Neural cell (in vitro differentiated cells): ENCODE results near the gene LYPD6. TPM values are rescaled to one million over a fixed set of nuclear protein-coding genes. Genes with fewer than 3 reads are reported as not detected.

Experiments used
- H2AFZ ChIP-seq: fragments of 200-600, 300-800 bp; sonication (generic), shearing (Covaris generic); 2 replicates; pipeline ENCODE4 v1.6.0; 2014; ENCODE audit warnings: low read depth, mild to moderate bottlenecking, antibody characterized with exemption, low read length, moderate library complexity
- H3F3A ChIP-seq: fragments of 200-600 bp; shearing (Covaris generic); 2 replicates; pipeline ENCODE4 v1.6.1; 2016; ENCODE audit warnings: mild to moderate bottlenecking, moderate library complexity, mixed read lengths, antibody characterized with exemption, low read length; ENCODE audit not compliant: insufficient read depth, poor library complexity, severe bottlenecking
- H3K27ac ChIP-seq: fragments of 200-600, 300-800 bp; sonication (generic), shearing (Covaris generic); 2 replicates; pipeline ENCODE4 v1.5.1; 2014; ENCODE audit warnings: mild to moderate bottlenecking, low read length, moderate library complexity
- H3K27me3 ChIP-seq: fragments of 300-800, 200-600 bp; sonication (generic), shearing (Covaris generic); 2 replicates; pipeline ENCODE4 v1.6.0; 2014; ENCODE audit warnings: mild to moderate bottlenecking, low read depth, low read length, moderate library complexity; ENCODE audit not compliant: insufficient read depth
- H3K36me3 ChIP-seq: fragments of 300-800, 200-600 bp; sonication (generic), shearing (Covaris generic); 2 replicates; pipeline ENCODE4 v1.5.1; 2014; ENCODE audit warnings: mild to moderate bottlenecking, antibody characterized with exemption, low read length, moderate library complexity; ENCODE audit not compliant: insufficient read depth
- H3K4me2 ChIP-seq: fragments of 300-800, 200-600 bp; sonication (generic), shearing (Covaris generic); 2 replicates; pipeline ENCODE4 v1.6.0; 2014; ENCODE audit warnings: mild to moderate bottlenecking, low read length
- H3K4me3 ChIP-seq: fragments of 300-800, 200-600 bp; sonication (generic), shearing (Covaris generic); 2 replicates; pipeline ENCODE4 v1.5.1; 2014; ENCODE audit warnings: mild to moderate bottlenecking, low read length, moderate library complexity
- H3K79me2 ChIP-seq: fragments of 200-600 bp; shearing (Covaris generic); replicated peaks from 2 replicates; pipeline ENCODE4 v1.6.0; 2014; ENCODE audit warnings: mild to moderate bottlenecking, low read length, moderate library complexity; ENCODE audit not compliant: insufficient read depth
- H3K9ac ChIP-seq: fragments of 300-800, 200-600 bp; sonication (generic), shearing (Covaris generic); 2 replicates; pipeline ENCODE4 v1.6.1; 2016; ENCODE audit warnings: mild to moderate bottlenecking, low read length, mixed read lengths
- H3K9me2 ChIP-seq: fragments of 200-600 bp; shearing (Covaris generic); 2 replicates; pipeline ENCODE4 v1.6.1; 2016; ENCODE audit warnings: mild to moderate bottlenecking, low read length, mixed read lengths; ENCODE audit not compliant: insufficient read depth
- H3K9me3 ChIP-seq: fragments of 200-600, 300-800 bp; sonication (generic), shearing (Covaris generic); 2 replicates; pipeline ENCODE4 v1.6.1; 2016; ENCODE audit warnings: mild to moderate bottlenecking, mixed run types, low read length, moderate library complexity, mixed read lengths
- H4K20me1 ChIP-seq: fragments of 200-600 bp; shearing (Covaris generic); 2 replicates; pipeline ENCODE4 v1.6.1; 2016; ENCODE audit warnings: mild to moderate bottlenecking, mixed run types; ENCODE audit not compliant: insufficient read depth
- EP300 ChIP-seq: fragments of 450-650 bp; conservative IDR thresholded peaks from 2 replicates; pipeline ENCODE4 v1.6.1; 2014; ENCODE audit warnings: antibody characterized with exemption, mild to moderate bottlenecking, moderate library complexity; ENCODE audit not compliant: poor library complexity, severe bottlenecking
- EZH2 ChIP-seq: fragments of 200-600, 300-800 bp; shearing (Covaris generic), sonication (generic); IDR thresholded peaks from 2 replicates; pipeline ENCODE4 v1.6.1; 2014; ENCODE audit warnings: antibody characterized with exemption, low read length, borderline replicate concordance, mild to moderate bottlenecking; ENCODE audit not compliant: insufficient read depth, poor library complexity, severe bottlenecking
- MXI1 ChIP-seq: fragments of 450-650 bp; conservative IDR thresholded peaks from 2 replicates; pipeline ENCODE4 v1.6.1; 2014; ENCODE audit warnings: antibody characterized with exemption, mild to moderate bottlenecking; ENCODE audit not compliant: poor library complexity, severe bottlenecking
- POLR2AphosphoS5 ChIP-seq: IDR thresholded peaks from 2 replicates; pipeline ENCODE4 v1.6.1; 2012
- RAD21 ChIP-seq: fragments of 450-650 bp; conservative IDR thresholded peaks from 2 replicates; pipeline ENCODE4 v1.6.1; 2014; ENCODE audit warnings: antibody characterized with exemption, mild to moderate bottlenecking, moderate library complexity
- REST ChIP-seq: IDR thresholded peaks from 2 replicates; pipeline ENCODE4 v1.6.1; 2012; ENCODE audit warnings: borderline replicate concordance
- SMC3 ChIP-seq: fragments of 450-650 bp; conservative IDR thresholded peaks from 2 replicates; pipeline ENCODE4 v1.6.1; 2014; ENCODE audit warnings: antibody characterized with exemption, mild to moderate bottlenecking, moderate library complexity; ENCODE audit not compliant: poor library complexity
- TAF1 ChIP-seq: IDR thresholded peaks from 2 replicates; pipeline ENCODE4 v1.6.1; 2012; ENCODE audit warnings: low read depth
- polyA plus RNA-seq: library from polyadenylated mRNA; depleted of rRNA; stranded (reverse); fragments of >200 nt; gene quantifications from 2 replicates; pipeline ENCODE4 v1.2.3, GENCODE V29; 2014
- TF ChIP-seq, protein P1 (sequence below): fragments of 450-650 bp; IDR thresholded peaks from 2 replicates; pipeline ENCODE4 v1.5.1; 2014; ENCODE audit warnings: antibody characterized with exemption, mild to moderate bottlenecking, moderate library complexity; ENCODE audit not compliant: poor library complexity, severe bottlenecking

Gene LYPD6
- polyA plus RNA-seq, 1 donor from 2014 or later = 2.3 TPM

DNA sequence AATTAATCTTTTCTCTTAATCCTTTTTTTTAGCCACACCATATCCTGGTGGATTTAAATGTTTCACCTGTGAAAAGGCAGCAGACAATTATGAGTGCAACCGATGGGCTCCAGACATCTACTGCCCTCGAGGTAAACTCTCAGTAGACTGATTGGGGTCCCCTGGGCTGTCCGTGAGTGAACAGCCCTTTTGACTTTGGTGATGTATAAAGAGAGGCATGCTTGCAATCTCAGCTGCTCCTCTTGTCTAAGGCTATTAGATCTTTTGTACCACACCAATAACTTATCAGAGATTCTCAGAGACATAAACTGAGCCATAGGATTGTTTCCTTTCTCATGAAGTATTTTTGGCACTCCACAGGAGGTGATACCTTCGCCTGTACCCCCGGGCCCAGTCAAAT is 118.6 kb downstream of the LYPD6 start:
- Histone ChIP-seq H2AFZ (no peak overlapping the region), H3K9ac (no peak overlapping the region), H3K9me2 (no peaks in the 10 kb centered on the region), H3K36me3 (no peaks in the 10 kb centered on the region), H3K4me3 (no peak overlapping the region), H3K9me3 (no peaks in the 10 kb centered on the region), H3K27ac (no peak overlapping the region), H4K20me1 (no peaks in the 10 kb centered on the region), H3K4me2 (no peak overlapping the region), H3F3A (no peaks in the 10 kb centered on the region), H3K79me2 (no peaks in the 10 kb centered on the region), H3K27me3 (no peaks in the 10 kb centered on the region)
- no peak for TF ChIP-seq POLR2AphosphoS5

GRCh38 chr2:149451417-149452165 is 121.2 kb downstream of the LYPD6 start:
- Histone ChIP-seq H4K20me1 (no peaks in the 10 kb centered on the region), H3K9me2 (no peaks in the 10 kb centered on the region), H3F3A (no peaks in the 10 kb centered on the region), H3K4me3 (no peak overlapping the region), H3K27ac (no peak overlapping the region), H3K9ac (no peak overlapping the region), H3K36me3 (no peaks in the 10 kb centered on the region), H3K79me2 (no peaks in the 10 kb centered on the region), H3K4me2 (no peak overlapping the region), H3K9me3 (no peaks in the 10 kb centered on the region), H2AFZ (no peak overlapping the region), H3K27me3 (no peaks in the 10 kb centered on the region)
- TF ChIP-seq POLR2AphosphoS5 (no peak), EP300 (no peak)

- Histone ChIP-seq H3K9ac (no peak overlapping the region), H3K27ac (no peak overlapping the region), H4K20me1 (no peaks in the 10 kb centered on the region), H3K4me3 (no peak overlapping the region), H3K27me3 (no peaks in the 10 kb centered on the region), H3F3A (no peaks in the 10 kb centered on the region), H3K9me3 (no peaks in the 10 kb centered on the region), H3K4me2 (no peak overlapping the region), H3K79me2 (no peaks in the 10 kb centered on the region), H2AFZ (no peak overlapping the region), H3K9me2 (no peaks in the 10 kb centered on the region), H3K36me3 (no peaks in the 10 kb centered on the region)
- TF ChIP-seq MXI1 (no peak), REST (no peak), RAD21 (no peak), EP300 (no peak), EZH2 (no peak), POLR2AphosphoS5 (no peak), SMC3 (no peak), TAF1 (no peak)
- TF ChIP-seq, protein P1, sequence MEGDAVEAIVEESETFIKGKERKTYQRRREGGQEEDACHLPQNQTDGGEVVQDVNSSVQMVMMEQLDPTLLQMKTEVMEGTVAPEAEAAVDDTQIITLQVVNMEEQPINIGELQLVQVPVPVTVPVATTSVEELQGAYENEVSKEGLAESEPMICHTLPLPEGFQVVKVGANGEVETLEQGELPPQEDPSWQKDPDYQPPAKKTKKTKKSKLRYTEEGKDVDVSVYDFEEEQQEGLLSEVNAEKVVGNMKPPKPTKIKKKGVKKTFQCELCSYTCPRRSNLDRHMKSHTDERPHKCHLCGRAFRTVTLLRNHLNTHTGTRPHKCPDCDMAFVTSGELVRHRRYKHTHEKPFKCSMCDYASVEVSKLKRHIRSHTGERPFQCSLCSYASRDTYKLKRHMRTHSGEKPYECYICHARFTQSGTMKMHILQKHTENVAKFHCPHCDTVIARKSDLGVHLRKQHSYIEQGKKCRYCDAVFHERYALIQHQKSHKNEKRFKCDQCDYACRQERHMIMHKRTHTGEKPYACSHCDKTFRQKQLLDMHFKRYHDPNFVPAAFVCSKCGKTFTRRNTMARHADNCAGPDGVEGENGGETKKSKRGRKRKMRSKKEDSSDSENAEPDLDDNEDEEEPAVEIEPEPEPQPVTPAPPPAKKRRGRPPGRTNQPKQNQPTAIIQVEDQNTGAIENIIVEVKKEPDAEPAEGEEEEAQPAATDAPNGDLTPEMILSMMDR = no peak
These were observed 125.9 kb downstream of the LYPD6 start for GRCh38 chr2:149456285-149456684.
